Measurements from ENCODE around the gene ZNF316. TPM values are rescaled to one million over a fixed set of nuclear protein-coding genes. Genes with fewer than 3 reads are reported as not detected.

ZNF316 gene
- polyA plus RNA-seq, 3 donors = 0.66 to 41.1 (median 1.2) TPM

- no peak overlapping the region for H3K27ac ChIP-seq (ENCODE audit: low read depth in 1 of 2, low read length in 2 of 2)
- intact Hi-C loops (cut with micrococcal nuclease) = no loop called here
- no peak overlapping the region for H3K4me3 ChIP-seq (replicated peaks in 1 of 3; ENCODE audit: low read depth in 2 of 3, low read length in 3 of 3)
- no peaks in the 10 kb centered on the region for H3K27me3 ChIP-seq (ENCODE audit: control insufficient read depth in 2 of 2, insufficient read depth in 2 of 2, low read length in 2 of 2)
- peaks cover 20 to 43% (median 34%) of the 10 kb centered on the region in 7 donors for H3K9me3 Mint-ChIP-seq
- no peak overlapping the region for H3K4me3 Mint-ChIP-seq
- H2AFZ ChIP-seq (ENCODE audit: insufficient read depth, low read depth, low read length, poor library complexity, severe bottlenecking) = no peak overlapping the region
- peaks cover 20 to 35% of the 10 kb centered on the region in 2 donors for H3K9me3 ChIP-seq (replicated peaks in 1 of 2; ENCODE audit: control insufficient read depth in 1 of 2, insufficient read depth in 1 of 2, low read length in 2 of 2)
- DNase-seq = no peak
- H3K4me1 Mint-ChIP-seq = no peaks in the 10 kb centered on the region
- H4K20me1 ChIP-seq (ENCODE audit: insufficient read depth, low read length) = peaks cover 84% of the 10 kb centered on the region
- peaks cover 94 to 99% of the 10 kb centered on the region in 2 donors for H3K36me3 ChIP-seq (replicated peaks in 1 of 2; ENCODE audit: control insufficient read depth in 1 of 2, insufficient read depth in 2 of 2, low read length in 2 of 2)
- peak overlapping the region in 1 of 7 donors; percentile 3 for H3K27ac Mint-ChIP-seq
- TF ChIP-seq, protein P1, sequence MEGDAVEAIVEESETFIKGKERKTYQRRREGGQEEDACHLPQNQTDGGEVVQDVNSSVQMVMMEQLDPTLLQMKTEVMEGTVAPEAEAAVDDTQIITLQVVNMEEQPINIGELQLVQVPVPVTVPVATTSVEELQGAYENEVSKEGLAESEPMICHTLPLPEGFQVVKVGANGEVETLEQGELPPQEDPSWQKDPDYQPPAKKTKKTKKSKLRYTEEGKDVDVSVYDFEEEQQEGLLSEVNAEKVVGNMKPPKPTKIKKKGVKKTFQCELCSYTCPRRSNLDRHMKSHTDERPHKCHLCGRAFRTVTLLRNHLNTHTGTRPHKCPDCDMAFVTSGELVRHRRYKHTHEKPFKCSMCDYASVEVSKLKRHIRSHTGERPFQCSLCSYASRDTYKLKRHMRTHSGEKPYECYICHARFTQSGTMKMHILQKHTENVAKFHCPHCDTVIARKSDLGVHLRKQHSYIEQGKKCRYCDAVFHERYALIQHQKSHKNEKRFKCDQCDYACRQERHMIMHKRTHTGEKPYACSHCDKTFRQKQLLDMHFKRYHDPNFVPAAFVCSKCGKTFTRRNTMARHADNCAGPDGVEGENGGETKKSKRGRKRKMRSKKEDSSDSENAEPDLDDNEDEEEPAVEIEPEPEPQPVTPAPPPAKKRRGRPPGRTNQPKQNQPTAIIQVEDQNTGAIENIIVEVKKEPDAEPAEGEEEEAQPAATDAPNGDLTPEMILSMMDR (IDR thresholded peaks at IDR 0.05) = no peak
- peaks cover 87 to 100% of the 10 kb centered on the region in 2 donors for H3K36me3 Mint-ChIP-seq
- H3K4me2 ChIP-seq (replicated peaks; ENCODE audit: extremely low read depth, low read length, poor library complexity, severe bottlenecking) = no peak overlapping the region
- peaks cover 16% of the 10 kb centered on the region for H3K79me2 ChIP-seq (ENCODE audit: insufficient read depth, low read length)
- H3K4me1 ChIP-seq (ENCODE audit: control insufficient read depth in 1 of 2, insufficient read depth in 2 of 2, low read length in 2 of 2) = no peaks in the 10 kb centered on the region
- 94% methylated on average over 8 of the region's 8 CpGs for WGBS (ENCODE audit: insufficient coverage)
- H3K9ac ChIP-seq (ENCODE audit: insufficient read depth, low read length, poor library complexity, severe bottlenecking) = no peak overlapping the region
- no peaks in the 10 kb centered on the region for H3K27me3 Mint-ChIP-seq (ENCODE audit: low read depth in 3 of 3)
Measured at GRCh38 chr7:6646465-6646864, 9.3 kb downstream of the ZNF316 start.

DNA sequence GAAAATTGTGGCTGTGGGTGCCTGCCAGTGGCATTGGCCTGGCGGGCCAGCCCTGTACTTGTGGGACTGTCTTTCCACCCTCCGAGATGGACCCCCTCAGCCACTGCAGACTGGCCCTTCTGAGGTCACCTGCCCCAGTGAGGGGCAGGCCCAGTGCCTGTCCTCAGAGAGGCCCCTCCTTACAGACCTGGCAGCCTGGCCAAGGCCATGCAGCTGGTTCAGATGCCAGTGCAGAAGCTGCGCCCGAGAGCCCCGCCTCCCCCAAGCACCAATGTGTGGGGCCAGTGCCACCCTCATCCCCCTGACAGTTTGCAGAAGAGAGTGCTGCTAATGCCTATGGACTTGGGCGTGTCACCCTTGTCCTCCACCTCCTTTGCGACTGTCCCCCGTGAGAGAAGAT, 10.0 kb downstream of the ZNF316 start:
- Mint-ChIP-seq H3K27ac (no peak overlapping the region), H3K36me3 (peaks cover 87 to 100% of the 10 kb centered on the region in 2 donors), H3K9me3 (peaks cover 26 to 50% (median 41%) of the 10 kb centered on the region in 7 donors), H3K4me3 (no peak overlapping the region), H3K27me3 (ENCODE audit: low read depth in 3 of 3) (no peaks in the 10 kb centered on the region), H3K4me1 (no peaks in the 10 kb centered on the region)
- H3K4me3 ChIP-seq (replicated peaks in 1 of 3; ENCODE audit: low read depth in 2 of 3, low read length in 3 of 3) = no peak overlapping the region
- no peak overlapping the region for H3K9ac ChIP-seq (ENCODE audit: insufficient read depth, low read length, poor library complexity, severe bottlenecking)
- TF ChIP-seq, protein P1 (IDR thresholded peaks at IDR 0.05) = no peak
- H2AFZ ChIP-seq (ENCODE audit: insufficient read depth, low read depth, low read length, poor library complexity, severe bottlenecking) = no peak overlapping the region
- H3K36me3 ChIP-seq (replicated peaks in 1 of 2; ENCODE audit: control insufficient read depth in 1 of 2, insufficient read depth in 2 of 2, low read length in 2 of 2) = peaks cover 94 to 99% of the 10 kb centered on the region in 2 donors
- no peaks in the 10 kb centered on the region for H3K27me3 ChIP-seq (ENCODE audit: control insufficient read depth in 2 of 2, insufficient read depth in 2 of 2, low read length in 2 of 2)
- no peaks in the 10 kb centered on the region for H3K4me1 ChIP-seq (ENCODE audit: control insufficient read depth in 1 of 2, insufficient read depth in 2 of 2, low read length in 2 of 2)
- no peak for DNase-seq
- H3K4me2 ChIP-seq (replicated peaks; ENCODE audit: extremely low read depth, low read length, poor library complexity, severe bottlenecking) = no peak overlapping the region
- peaks cover 26 to 41% of the 10 kb centered on the region in 2 donors for H3K9me3 ChIP-seq (replicated peaks in 1 of 2; ENCODE audit: control insufficient read depth in 1 of 2, insufficient read depth in 1 of 2, low read length in 2 of 2)
- intact Hi-C loops (cut with micrococcal nuclease) = no loop called here
- 94% methylated on average over 7 of the region's 8 CpGs for WGBS (ENCODE audit: insufficient coverage)
- peaks cover 16% of the 10 kb centered on the region for H3K79me2 ChIP-seq (ENCODE audit: insufficient read depth, low read length)
- H3K27ac ChIP-seq (ENCODE audit: low read depth in 1 of 2, low read length in 2 of 2) = no peak overlapping the region
- peaks cover 77% of the 10 kb centered on the region for H4K20me1 ChIP-seq (ENCODE audit: insufficient read depth, low read length)

Data from CD14-positive monocyte (primary cell).